Measurements from ENCODE around the gene MAP1LC3A. TPM values are rescaled to one million over a fixed set of nuclear protein-coding genes. Genes with fewer than 3 reads are reported as not detected.

Gene MAP1LC3A
- total RNA-seq, 1 donor from 2014 or later = 83.9 TPM

- no peaks in the 10 kb centered on the region for H3K27me3 Mint-ChIP-seq
- TF ChIP-seq CTCF (conservative IDR thresholded peaks at IDR 0.05) = peak; percentile 80
- peak overlapping the region; percentile 100 for H3K27ac Mint-ChIP-seq
- peaks cover 45% of the 10 kb centered on the region for H3K4me1 Mint-ChIP-seq (ENCODE audit: unreplicated experiment)
- no peak overlapping the region for H3K4me3 Mint-ChIP-seq
- H3K9me3 Mint-ChIP-seq = no peaks in the 10 kb centered on the region
- peak; percentile 77 for DNase-seq (ENCODE audit: extremely low spot score, unreplicated experiment)
- peaks cover 36% of the 10 kb centered on the region for H3K36me3 Mint-ChIP-seq
Measured at GRCh38 chr20:34522969-34523871, 35.3 kb upstream of the MAP1LC3A start.

- peaks cover 46% of the 10 kb centered on the region for H3K36me3 Mint-ChIP-seq
- no peaks in the 10 kb centered on the region for H3K9me3 Mint-ChIP-seq
- no peak for TF ChIP-seq CTCF (conservative IDR thresholded peaks at IDR 0.05)
- H3K27ac Mint-ChIP-seq = peak overlapping the region; percentile 100
- peak; percentile 27 for DNase-seq (ENCODE audit: extremely low spot score, unreplicated experiment)
- peak overlapping the region; percentile 24 for H3K4me3 Mint-ChIP-seq
- peaks cover 41% of the 10 kb centered on the region for H3K4me1 Mint-ChIP-seq (ENCODE audit: unreplicated experiment)
- no peaks in the 10 kb centered on the region for H3K27me3 Mint-ChIP-seq
Measured at GRCh38 chr20:34524426-34524825, 34.1 kb upstream of the MAP1LC3A start.

DNA sequence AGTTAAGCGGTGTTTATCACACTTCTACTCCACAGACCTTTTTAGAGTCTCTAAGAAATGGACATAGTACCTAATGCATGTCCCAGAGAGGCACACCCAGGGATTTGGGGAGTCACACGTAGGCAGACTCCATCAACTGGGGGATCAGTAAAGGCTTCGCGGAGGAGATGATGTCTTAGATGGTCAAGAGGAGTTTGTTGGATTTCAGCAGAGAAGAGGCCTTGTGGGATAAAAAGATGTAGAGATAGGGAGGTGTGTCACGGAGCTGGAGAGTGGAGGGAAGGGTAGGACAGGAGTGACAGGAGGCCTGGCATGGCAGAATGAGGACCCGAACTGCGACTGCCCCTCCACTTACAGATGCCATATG lies 33.2 kb upstream of the MAP1LC3A start:
- DNase-seq (ENCODE audit: extremely low spot score, unreplicated experiment) = peak; percentile 47
- peaks cover 39% of the 10 kb centered on the region for H3K36me3 Mint-ChIP-seq
- no peaks in the 10 kb centered on the region for H3K27me3 Mint-ChIP-seq
- peaks cover 41% of the 10 kb centered on the region for H3K4me1 Mint-ChIP-seq (ENCODE audit: unreplicated experiment)
- H3K9me3 Mint-ChIP-seq = no peaks in the 10 kb centered on the region
- no peak for TF ChIP-seq CTCF (conservative IDR thresholded peaks at IDR 0.05)
- H3K4me3 Mint-ChIP-seq = peak overlapping the region; percentile 82
- H3K27ac Mint-ChIP-seq = peak overlapping the region; percentile 100

DNA sequence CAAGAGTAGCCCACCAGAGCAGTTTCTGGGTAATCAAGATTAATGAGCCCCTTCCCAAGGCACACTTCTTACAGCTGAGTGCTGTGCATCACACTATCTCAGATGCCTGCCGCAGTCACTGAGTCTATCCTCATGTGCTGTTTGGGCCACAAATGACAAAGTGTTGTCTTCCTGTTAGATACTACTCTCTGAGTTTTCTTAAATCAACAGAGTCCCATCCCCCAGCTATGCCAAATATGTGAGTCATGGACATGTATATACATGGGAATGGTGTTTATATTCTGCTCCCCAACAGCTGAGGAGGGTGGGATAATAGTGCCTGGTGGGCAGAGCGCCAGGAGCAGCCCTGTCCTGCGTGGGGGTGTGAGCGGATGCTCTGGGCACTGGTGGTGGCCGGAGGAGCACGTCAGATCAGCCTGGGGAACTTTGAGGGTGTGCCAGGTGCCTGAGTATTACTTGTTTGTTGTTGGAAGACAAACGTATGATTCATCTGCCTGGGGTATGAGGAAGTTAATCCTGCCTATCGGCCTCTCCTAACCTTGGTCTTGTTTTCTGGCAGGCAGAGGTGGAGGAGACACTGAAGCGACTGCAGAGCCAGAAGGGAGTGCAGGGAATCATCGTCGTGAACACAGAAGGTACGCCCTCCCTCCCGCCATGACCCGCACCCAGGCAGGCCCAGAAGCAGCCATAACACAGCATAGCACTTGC lies 32.7 kb upstream of the MAP1LC3A start:
- peaks cover 44% of the 10 kb centered on the region for H3K4me1 Mint-ChIP-seq (ENCODE audit: unreplicated experiment)
- no peak for DNase-seq (ENCODE audit: extremely low spot score, unreplicated experiment)
- no peaks in the 10 kb centered on the region for H3K27me3 Mint-ChIP-seq
- peak overlapping the region; percentile 82 for H3K4me3 Mint-ChIP-seq
- H3K36me3 Mint-ChIP-seq = peaks cover 43% of the 10 kb centered on the region
- TF ChIP-seq CTCF (conservative IDR thresholded peaks at IDR 0.05) = no peak
- H3K9me3 Mint-ChIP-seq = no peaks in the 10 kb centered on the region
- peak overlapping the region; percentile 100 for H3K27ac Mint-ChIP-seq

DNA sequence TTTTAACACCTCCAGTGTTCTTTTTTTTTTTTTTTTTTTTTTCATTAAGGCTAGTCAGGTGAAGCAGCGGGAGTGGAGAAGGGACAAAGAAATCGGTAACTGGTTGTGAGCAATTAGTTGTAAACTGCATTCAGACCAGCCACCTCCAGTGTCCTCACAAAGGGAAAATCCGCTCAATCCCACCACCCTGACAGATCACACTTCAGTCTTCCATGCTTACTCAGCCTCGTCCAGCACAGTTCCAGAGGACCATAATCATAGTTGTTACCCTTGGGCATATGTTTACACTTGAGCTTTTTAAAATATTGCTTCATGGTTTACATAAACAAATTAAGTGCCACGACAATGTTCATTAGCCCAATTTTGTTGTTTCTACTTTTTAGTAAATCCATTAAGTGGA lies 32.1 kb upstream of the MAP1LC3A start:
- H3K27ac Mint-ChIP-seq = peak overlapping the region; percentile 100
- H3K9me3 Mint-ChIP-seq = no peaks in the 10 kb centered on the region
- TF ChIP-seq CTCF (conservative IDR thresholded peaks at IDR 0.05) = no peak
- H3K27me3 Mint-ChIP-seq = no peaks in the 10 kb centered on the region
- no peak for DNase-seq (ENCODE audit: extremely low spot score, unreplicated experiment)
- H3K4me1 Mint-ChIP-seq (ENCODE audit: unreplicated experiment) = peaks cover 47% of the 10 kb centered on the region
- H3K4me3 Mint-ChIP-seq = peak overlapping the region; percentile 82
- peaks cover 44% of the 10 kb centered on the region for H3K36me3 Mint-ChIP-seq

All from type B pancreatic cell (in vitro differentiated cells).